DOHH2 (cell line): ENCODE data around the gene FNIP2.
"Not testable (repeated sequence)": the region's sequence is repeated elsewhere in the genome, so short reads cannot be mapped to it uniquely, and the experiment has no call there.

ENCODE experiments used
- H3F3A ChIP-seq: fragments of 200-600 bp; sonication (generic), shearing (Covaris generic); 2 replicates; pipeline ENCODE4 v1.6.0; 2016; ENCODE audit warnings: antibody characterized with exemption, mild to moderate bottlenecking; ENCODE audit not compliant: control insufficient read depth, insufficient read depth
- H3K27ac ChIP-seq: fragments of 200-600 bp; sonication (generic); 2 replicates; pipeline ENCODE4 v1.5.1; 2014; ENCODE audit warnings: low read depth, mild to moderate bottlenecking, low read length, moderate library complexity
- H3K27me3 ChIP-seq: fragments of 200-600 bp; sonication (generic); 2 replicates; pipeline ENCODE4 v1.6.1; 2014; ENCODE audit warnings: mild to moderate bottlenecking, low read length, mixed read lengths; ENCODE audit not compliant: control insufficient read depth
- H3K36me3 ChIP-seq: fragments of 200-600 bp; sonication (generic); 2 replicates; pipeline ENCODE4 v1.6.1; 2014; ENCODE audit warnings: mild to moderate bottlenecking, low read length, moderate library complexity, mixed read lengths; ENCODE audit not compliant: control insufficient read depth
- H3K4me1 ChIP-seq: fragments of 200-600 bp; sonication (generic); 2 replicates; pipeline ENCODE4 v1.6.1; 2014; ENCODE audit warnings: mild to moderate bottlenecking, low read length, mixed read lengths; ENCODE audit not compliant: control insufficient read depth
- H3K4me2 ChIP-seq: fragments of 200-600 bp; sonication (generic); 2 replicates; pipeline ENCODE4 v1.6.0; 2014; ENCODE audit warnings: mild to moderate bottlenecking, low read length, moderate library complexity
- H3K4me3 ChIP-seq: fragments of 200-600 bp; sonication (generic); 2 replicates; pipeline ENCODE4 v1.5.1; 2014; ENCODE audit warnings: mild to moderate bottlenecking, low read length, mixed read lengths
- H3K79me2 ChIP-seq: fragments of 200-600 bp; sonication (generic); 2 replicates; pipeline ENCODE4 v1.6.1; 2014; ENCODE audit warnings: mild to moderate bottlenecking, low read length, mixed read lengths; ENCODE audit not compliant: control insufficient read depth
- H3K9me2 ChIP-seq: fragments of 200-600 bp; sonication (generic); replicated peaks from 2 replicates; pipeline ENCODE4 v1.6.1; 2014; ENCODE audit warnings: mild to moderate bottlenecking, low read length, mixed read lengths; ENCODE audit not compliant: control insufficient read depth
- H3K9me3 ChIP-seq: fragments of 200-600 bp; sonication (generic); 2 replicates; pipeline ENCODE4 v1.6.1; 2014; ENCODE audit warnings: antibody characterized with exemption, low read length, mixed read lengths; ENCODE audit not compliant: control insufficient read depth, insufficient read depth
- H4K20me1 ChIP-seq: fragments of 200-600 bp; sonication (generic); 2 replicates; pipeline ENCODE4 v1.6.0; 2014; ENCODE audit warnings: low read depth, mild to moderate bottlenecking, antibody characterized with exemption, low read length, moderate library complexity; ENCODE audit not compliant: control insufficient read depth, insufficient read depth
- EZH2phosphoT487 ChIP-seq: fragments of 200-600 bp; sonication (generic); IDR thresholded peaks from 2 replicates; pipeline ENCODE4 v1.6.1; 2017; ENCODE audit warnings: borderline replicate concordance, mild to moderate bottlenecking, antibody characterized with exemption, low read length, moderate library complexity, mixed read lengths
- TF ChIP-seq, protein P1 (sequence below): fragments of 200-600 bp; sonication (generic); IDR thresholded peaks from one replicate; pipeline ENCODE4 v1.5.1; 2014; ENCODE audit warnings: antibody characterized with exemption, mild to moderate bottlenecking, low read depth, low read length; ENCODE audit not compliant: poor library complexity, severe bottlenecking

The FNIP2 gene

GRCh38 chr4:158949099-158949498 lies 180.3 kb downstream of the FNIP2 start:
- Histone ChIP-seq H3K27ac (no peak overlapping the region), H3K4me2 (no peak overlapping the region), H3K4me1 (no peaks in the 10 kb centered on the region), H3K36me3 (no peaks in the 10 kb centered on the region), H3K9me2 (no peaks in the 10 kb centered on the region), H3K79me2 (no peaks in the 10 kb centered on the region), H3K27me3 (no peaks in the 10 kb centered on the region), H3K4me3 (no peak overlapping the region), H3K9me3 (peaks cover 17% of the 10 kb centered on the region; the same call in 1 of the 2 replicates), H4K20me1 (no peaks in the 10 kb centered on the region), H3F3A (no peaks in the 10 kb centered on the region)
- TF ChIP-seq, protein P1, sequence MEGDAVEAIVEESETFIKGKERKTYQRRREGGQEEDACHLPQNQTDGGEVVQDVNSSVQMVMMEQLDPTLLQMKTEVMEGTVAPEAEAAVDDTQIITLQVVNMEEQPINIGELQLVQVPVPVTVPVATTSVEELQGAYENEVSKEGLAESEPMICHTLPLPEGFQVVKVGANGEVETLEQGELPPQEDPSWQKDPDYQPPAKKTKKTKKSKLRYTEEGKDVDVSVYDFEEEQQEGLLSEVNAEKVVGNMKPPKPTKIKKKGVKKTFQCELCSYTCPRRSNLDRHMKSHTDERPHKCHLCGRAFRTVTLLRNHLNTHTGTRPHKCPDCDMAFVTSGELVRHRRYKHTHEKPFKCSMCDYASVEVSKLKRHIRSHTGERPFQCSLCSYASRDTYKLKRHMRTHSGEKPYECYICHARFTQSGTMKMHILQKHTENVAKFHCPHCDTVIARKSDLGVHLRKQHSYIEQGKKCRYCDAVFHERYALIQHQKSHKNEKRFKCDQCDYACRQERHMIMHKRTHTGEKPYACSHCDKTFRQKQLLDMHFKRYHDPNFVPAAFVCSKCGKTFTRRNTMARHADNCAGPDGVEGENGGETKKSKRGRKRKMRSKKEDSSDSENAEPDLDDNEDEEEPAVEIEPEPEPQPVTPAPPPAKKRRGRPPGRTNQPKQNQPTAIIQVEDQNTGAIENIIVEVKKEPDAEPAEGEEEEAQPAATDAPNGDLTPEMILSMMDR = no peak
- no peak for TF ChIP-seq EZH2phosphoT487

DNA sequence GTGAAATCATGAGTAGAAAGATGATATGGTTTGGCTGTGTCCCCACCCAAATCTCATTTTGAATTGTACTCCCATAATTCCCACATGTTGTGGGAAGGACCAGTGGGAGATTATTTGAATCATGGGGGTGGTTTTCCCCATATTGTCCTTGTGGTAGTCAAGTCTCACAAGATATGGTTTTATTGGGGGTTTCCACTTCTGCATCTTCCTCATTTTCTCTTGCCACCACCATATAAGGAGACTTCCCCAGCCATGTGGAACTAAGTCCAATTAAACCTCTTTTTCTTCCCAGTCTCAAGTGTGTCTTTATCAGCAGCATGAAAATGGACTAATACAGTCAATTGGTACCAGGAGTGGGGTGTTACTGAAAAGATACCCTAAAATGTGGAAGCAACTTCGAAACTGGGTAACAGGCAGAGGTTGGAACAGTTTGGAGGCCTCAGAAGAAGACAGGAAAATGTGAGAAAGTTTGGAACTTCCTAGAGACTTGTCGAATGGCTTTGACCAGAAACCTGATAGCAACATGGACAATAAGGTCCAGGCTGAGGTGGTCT lies 183.5 kb downstream of the FNIP2 start:
- not testable (repeated sequence) for H3K4me1 ChIP-seq, H3K27ac ChIP-seq, H3K4me2 ChIP-seq, H3K36me3 ChIP-seq, H4K20me1 ChIP-seq, H3K4me3 ChIP-seq, H3K79me2 ChIP-seq, H3K27me3 ChIP-seq, H3K9me2 ChIP-seq, H3F3A ChIP-seq
- H3K9me3 ChIP-seq = peaks cover 17% of the 10 kb centered on the region; the same call in 1 of the 2 replicates

- H3K9me3 ChIP-seq = peaks cover 17% of the 10 kb centered on the region; the same call in 1 of the 2 replicates
- not testable (repeated sequence) for H3K9me2 ChIP-seq, H4K20me1 ChIP-seq, H3K4me2 ChIP-seq, H3K27ac ChIP-seq, H3F3A ChIP-seq, H3K27me3 ChIP-seq, H3K4me3 ChIP-seq, H3K4me1 ChIP-seq, H3K36me3 ChIP-seq, H3K79me2 ChIP-seq
These were observed 187.5 kb downstream of the FNIP2 start for GRCh38 chr4:158956345-158956744.

DNA sequence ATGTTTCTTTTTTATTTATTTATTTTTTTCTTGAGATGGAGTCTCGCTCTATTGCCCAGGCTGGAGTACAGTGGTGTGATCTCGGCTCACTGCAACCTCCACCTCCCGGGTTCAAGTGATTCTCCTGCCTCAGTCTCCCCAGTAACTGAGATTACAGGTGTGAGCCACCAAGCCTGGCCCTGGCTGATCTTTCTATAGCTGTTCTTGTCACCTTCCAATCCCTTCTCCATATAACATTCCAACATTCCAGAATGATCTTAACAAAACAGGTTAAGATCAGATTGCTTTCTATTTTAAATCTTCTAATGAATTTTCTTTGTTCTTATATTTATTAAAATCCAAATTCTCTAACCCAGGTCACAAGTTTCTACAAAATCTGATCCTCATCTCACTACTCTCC lies 188.1 kb downstream of the FNIP2 start:
- H3K9me2 ChIP-seq, H4K20me1 ChIP-seq, H3F3A ChIP-seq, H3K79me2 ChIP-seq, H3K36me3 ChIP-seq, H3K4me1 ChIP-seq, H3K4me2 ChIP-seq, H3K4me3 ChIP-seq, H3K27me3 ChIP-seq, H3K27ac ChIP-seq: not testable (repeated sequence)
- H3K9me3 ChIP-seq = peaks cover 14% of the 10 kb centered on the region; the same call in 1 of the 2 replicates
